ENCODE data around the gene RACK1.
"Not testable (repeated sequence)": the region's sequence is repeated elsewhere in the genome, so short reads cannot be mapped to it uniquely, and the experiment has no call there.

The RACK1 gene

DNA sequence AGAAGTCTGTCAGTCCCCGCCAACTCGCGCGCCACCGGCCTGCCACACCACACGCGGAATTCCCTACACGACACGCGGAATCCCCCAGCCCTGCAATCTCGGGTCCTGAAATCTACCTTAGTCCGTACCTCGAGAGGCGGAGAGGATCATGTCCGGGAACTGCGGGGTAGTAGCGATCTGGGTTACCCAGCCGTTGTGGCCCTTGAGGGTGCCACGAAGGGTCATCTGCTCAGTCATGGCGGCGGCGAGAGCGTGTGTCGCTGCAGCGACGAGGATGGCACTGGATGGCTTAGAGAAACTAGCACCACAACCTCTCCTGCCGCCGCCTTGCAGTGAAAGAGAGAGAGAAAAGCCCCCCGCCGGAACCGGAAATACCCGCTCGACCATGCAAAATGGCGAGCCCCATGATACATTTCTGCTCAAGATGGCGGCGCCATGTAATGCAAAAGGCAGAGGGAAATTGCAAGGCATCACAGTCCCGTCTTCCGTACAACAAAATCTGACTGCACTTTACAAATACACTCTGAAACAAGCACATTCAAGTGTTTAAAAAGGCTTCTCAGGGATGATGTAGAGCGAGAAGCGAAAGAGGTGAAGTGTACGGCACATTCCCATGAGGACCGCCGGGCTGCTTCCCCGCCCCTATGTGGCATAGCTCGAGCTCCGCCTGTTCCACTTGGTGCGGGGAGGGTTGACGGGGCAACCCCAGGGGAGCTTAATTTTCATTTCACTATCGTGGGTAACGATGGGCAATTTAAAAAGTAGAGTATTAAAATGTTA is at the start of gene RACK1:
TSS of gene RACK1 (minus strand) at position 343 of the 780 bp plus-strand sequence. CDS start at position 237, 106 bp downstream.
- peak; percentile 74 to 80 for DNase-seq (ENCODE audit: low read depth in 2 of 2)

DNA sequence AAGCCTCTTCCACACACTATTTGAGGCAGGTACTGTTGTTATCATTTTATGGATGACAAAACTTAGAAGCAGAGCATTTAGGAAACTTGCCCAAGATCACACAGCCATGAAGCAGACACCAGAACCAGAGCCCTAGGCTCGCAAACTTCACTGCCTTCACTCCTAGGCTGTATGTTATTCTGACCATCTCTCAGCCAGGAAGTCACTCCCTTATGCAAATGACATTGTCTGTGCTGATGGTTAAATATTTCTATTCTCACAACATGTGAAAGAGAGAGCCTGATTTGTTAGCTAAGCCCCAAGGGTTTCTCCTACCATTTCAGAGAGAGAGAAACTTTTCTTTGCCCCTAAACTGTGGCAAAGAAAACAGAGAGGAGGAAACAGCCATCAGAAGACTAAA is 43.6 kb upstream of the RACK1 start:
- not testable (repeated sequence) for DNase-seq (ENCODE audit: low read depth in 2 of 2)

- DNase-seq (ENCODE audit: low read depth in 2 of 2), result not testable (repeated sequence)
These were observed 42.4 kb upstream of the RACK1 start for GRCh38 chr5:181285962-181286705.

GRCh38 chr5:181283841-181284755 is 40.4 kb upstream of the RACK1 start:
- DNase-seq (ENCODE audit: low read depth in 2 of 2), result not testable (repeated sequence)

GRCh38 chr5:181283347-181283746 is 39.6 kb upstream of the RACK1 start:
- DNase-seq (ENCODE audit: low read depth in 2 of 2), result no peak

GRCh38 chr5:181282874-181283273 is 39.2 kb upstream of the RACK1 start:
- DNase-seq (ENCODE audit: low read depth in 2 of 2), result no peak

DNA sequence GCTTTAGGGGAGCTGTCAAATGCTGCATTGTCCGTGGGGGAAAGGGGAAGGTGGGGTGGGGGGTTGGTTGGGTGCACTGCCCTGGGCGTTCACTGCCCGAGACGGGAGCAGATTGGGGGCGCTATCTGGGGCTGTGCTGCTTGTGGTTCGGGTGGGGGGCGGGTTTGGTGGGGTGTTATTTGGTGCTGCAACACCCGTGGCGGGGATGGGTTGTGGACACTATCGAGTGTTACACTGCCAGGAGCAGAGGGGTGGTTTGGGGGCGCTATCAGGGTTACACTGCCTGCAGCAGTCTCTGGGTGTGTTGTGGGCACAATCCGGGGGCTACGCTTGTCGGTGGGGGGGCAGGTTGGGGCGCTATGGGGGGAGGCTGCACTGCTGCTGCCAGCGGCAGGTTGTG is 38.7 kb upstream of the RACK1 start:
- not testable (repeated sequence) for DNase-seq (ENCODE audit: low read depth in 2 of 2)

DNA sequence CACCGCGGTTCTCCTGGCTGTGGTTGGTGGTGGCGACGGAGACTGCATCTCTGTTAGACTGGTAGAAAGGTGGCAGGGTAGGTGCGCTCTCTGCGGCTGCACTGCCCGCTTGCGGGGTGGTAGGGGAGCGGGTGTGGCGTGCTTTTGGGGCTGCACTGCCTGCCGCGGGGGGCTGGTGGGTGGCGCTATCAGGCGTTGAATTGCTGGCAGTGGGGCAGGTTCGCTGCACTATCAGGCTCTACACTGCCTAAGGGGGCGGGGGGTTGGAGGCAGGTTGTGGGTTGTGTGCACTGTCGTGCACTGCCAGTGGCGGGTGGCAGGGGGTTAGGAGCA is 38.2 kb upstream of the RACK1 start:
- no peak for DNase-seq (ENCODE audit: low read depth in 2 of 2)

GRCh38 chr5:181281077-181281983 is 37.6 kb upstream of the RACK1 start:
- DNase-seq (ENCODE audit: low read depth in 2 of 2), result no peak

DNA sequence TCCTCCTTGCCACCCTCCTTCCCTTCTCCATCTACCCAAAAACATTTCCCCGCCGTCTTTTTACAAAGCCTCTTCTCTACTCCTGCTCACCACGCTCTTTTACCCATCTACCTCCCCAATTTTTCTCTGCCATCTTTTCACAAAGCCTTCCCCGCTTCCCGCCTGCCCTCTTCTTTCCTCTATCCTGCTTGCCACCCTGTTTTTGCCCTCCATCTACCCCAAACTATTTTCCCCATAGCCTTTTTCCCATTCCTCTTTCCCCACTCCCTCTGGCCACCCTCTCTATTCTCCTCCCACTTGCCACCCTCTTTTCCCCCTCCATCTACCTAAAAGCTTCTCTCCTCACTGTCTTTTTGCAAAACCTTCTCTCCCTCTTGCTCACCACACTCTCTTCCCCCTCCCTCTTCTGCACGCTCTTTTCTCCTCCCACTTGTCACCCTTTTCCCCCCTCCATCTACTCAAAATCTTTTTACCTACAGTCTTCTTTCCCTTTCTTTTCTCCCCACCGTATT is 36.6 kb upstream of the RACK1 start:
- no peak for DNase-seq (ENCODE audit: low read depth in 2 of 2)

DNA sequence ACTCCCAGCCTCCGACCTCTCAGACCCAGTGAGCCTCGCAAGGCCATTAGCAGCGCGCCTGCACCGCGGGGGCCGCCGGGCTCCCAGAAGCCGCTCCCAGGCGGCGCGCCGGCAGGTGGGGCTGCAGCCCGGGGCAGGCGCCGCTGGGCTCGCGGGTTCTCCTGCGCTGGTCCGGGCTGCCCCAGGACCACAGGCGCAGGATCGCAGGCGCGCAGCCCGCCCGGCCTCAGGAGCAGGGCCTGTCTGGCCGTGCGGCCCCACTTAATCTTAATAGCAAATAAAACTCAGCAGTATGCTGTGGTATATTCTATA is 29.7 kb upstream of the RACK1 start:
- not testable (repeated sequence) for DNase-seq (ENCODE audit: low read depth in 2 of 2)

DNA sequence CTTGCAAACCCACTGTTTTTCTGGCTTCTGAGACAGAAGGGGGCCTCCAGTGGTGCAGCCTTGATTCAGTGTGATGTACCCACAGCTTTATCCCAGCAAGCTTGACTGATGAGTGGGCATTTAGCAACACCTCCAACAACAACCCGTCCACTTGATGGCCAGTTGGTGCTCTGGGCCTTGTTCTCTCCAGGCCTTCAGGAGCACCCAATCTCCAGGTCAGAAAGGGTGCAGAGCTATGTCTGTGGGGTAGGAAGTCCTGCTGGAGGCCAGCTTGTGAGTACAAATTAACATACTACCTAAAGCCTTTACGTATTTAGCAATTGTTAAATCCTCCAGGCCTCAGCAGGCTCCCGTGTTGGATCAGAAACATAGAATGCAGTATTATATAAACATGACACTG is 27.4 kb upstream of the RACK1 start:
- no peak for DNase-seq (ENCODE audit: low read depth in 2 of 2)

DNA sequence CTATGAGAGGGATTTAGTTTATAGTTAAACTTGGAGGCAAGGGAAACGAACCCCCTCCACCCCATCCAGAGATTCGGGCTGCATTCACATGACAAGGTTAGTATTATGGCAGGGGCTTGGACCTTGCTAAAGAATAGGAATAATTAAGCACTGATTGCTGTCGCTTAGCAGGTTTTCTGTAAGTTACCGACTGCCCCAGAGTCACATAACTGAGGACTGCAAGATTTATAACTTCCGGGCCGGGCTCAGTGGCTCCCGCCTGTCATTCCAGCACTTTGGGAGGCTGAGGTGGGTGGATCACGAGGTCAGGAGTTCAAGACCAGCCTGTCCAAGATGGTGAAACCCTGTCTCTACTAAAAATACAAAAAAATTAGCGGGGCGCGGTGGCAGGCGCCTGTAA is 24.2 kb upstream of the RACK1 start:
- not testable (repeated sequence) for DNase-seq (ENCODE audit: low read depth in 2 of 2)

- DNase-seq (ENCODE audit: low read depth in 2 of 2), result not testable (repeated sequence)
These were observed 23.7 kb upstream of the RACK1 start for GRCh38 chr5:181267291-181267904.

GRCh38 chr5:181265092-181265671 is 21.5 kb upstream of the RACK1 start:
- no peak for DNase-seq (ENCODE audit: low read depth in 2 of 2)

GRCh38 chr5:181263633-181264032 is 19.9 kb upstream of the RACK1 start:
- no peak for DNase-seq (ENCODE audit: low read depth in 2 of 2)

DNA sequence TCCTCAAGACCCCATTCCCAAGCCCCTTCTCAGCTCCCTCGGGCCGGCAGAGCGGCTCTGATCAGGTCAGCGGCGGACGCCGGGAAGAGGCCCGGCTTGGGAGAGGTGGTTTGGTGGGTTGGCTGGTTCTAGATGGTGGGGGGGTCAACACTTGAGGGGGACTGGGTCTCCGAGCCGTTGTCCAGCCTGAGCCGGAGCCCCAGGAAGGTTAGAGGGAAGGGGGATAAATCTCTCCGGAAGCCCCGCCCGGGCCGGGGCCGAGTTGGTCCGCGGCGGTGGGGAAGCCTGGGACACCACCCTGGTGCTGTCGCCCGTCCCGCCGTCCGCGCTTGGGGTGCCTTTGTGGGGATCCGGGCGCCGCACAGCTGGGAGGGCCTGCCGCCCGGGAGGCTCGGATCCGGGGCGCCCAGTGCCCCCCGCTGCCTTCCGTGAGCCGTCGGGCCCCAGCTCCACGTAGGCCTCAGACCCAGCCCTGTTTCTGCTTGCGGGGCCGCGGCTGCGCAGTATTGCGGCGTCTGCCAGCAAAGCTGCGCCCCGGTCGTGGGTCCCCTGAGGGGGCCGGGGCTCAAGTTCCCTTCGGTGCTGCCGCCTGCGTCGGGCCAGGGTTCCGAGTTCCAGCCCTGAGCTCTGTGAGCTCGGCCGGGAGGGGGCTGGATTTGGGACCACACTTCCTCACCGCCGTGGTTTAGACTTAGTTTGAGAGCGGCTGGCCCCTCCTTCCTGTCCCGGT is 17.8 kb upstream of the RACK1 start:
- peak; percentile 57 to 58 for DNase-seq (ENCODE audit: low read depth in 2 of 2)

- peak; percentile 79 to 85 for DNase-seq (ENCODE audit: low read depth in 2 of 2)
These were observed 17.1 kb upstream of the RACK1 start, which contains the start of gene TRIM52 for GRCh38 chr5:181260720-181261319. TSS of gene TRIM52 (minus strand) at chr5:181261143. CDS start at chr5:181260813, 330 bp downstream.

Measured in stimulated activated CD8-positive, alpha-beta memory T cell treated with anti-CD3 and anti-CD28 coated beads, Interleukin-2, amount 100 ng/mL, for 48 hours (primary cell).